Transverse colon (tissue), 4 donors: ENCODE measurements around the gene BMP7. TPM values are rescaled to one million over a fixed set of nuclear protein-coding genes. Genes with fewer than 3 reads are reported as not detected.

Source experiments
- DNase-seq: peaks from one replicate; pipeline ENCODE4 v3.0.0-alpha.2; 2019
- H3K27ac ChIP-seq, 4 donors: fragments of 200-600 bp; sonication (generic); 2 replicates each; pipeline ENCODE4 v1.5.1; 2016 to 2018; ENCODE audit warnings: inconsistent platforms in 4 of 4
- H3K27me3 ChIP-seq: fragments of 200-600 bp; sonication (generic); 2 replicates; pipeline ENCODE4 v1.5.1; 2017; ENCODE audit warnings: inconsistent platforms
- H3K36me3 ChIP-seq, 4 donors: fragments of 200-600 bp; sonication (generic); 2 replicates each; pipeline ENCODE4 v1.5.1; 2017 to 2019; ENCODE audit warnings: inconsistent platforms in 4 of 4
- H3K4me1 ChIP-seq, 4 donors: fragments of 200-600 bp; sonication (generic); 2 replicates each; pipeline ENCODE4 v1.5.1; 2017 to 2020; ENCODE audit warnings: inconsistent platforms in 4 of 4
- H3K4me3 ChIP-seq, 4 donors: fragments of 200-600 bp; sonication (generic); 1 replicate in 1 of 4; 2 replicates in 3 of 4; pipeline versions ENCODE4 v1.5.1 to v1.6.1; 2017 to 2019; ENCODE audit warnings: inconsistent platforms in 4 of 4
- H3K9me3 ChIP-seq, 2 donors: fragments of 200-600 bp; sonication (generic); 2 replicates each; pipeline ENCODE4 v1.5.1; 2017 to 2019; ENCODE audit warnings: inconsistent platforms in 2 of 2
- CTCF ChIP-seq, 5 experiments: fragments of 200-600 bp in 3 of 5; fragments of 450-650 bp in 2 of 5; sonication (generic) in 3 of 5; IDR thresholded peaks; 1 replicate in 2 of 5; 2 replicates in 3 of 5; pipeline ENCODE4 v1.5.1; 2016 to 2017; ENCODE audit warnings: antibody characterized with exemption in 5 of 5, inconsistent platforms in 3 of 5, mild to moderate bottlenecking in 2 of 5, moderate library complexity in 1 of 5
- EP300 ChIP-seq: sonication (generic); formaldehyde crosslinking; IDR thresholded peaks from one replicate; pipeline ENCODE4 v1.6.1; 2017; ENCODE audit warnings: antibody characterized with exemption, low read depth
- POLR2A ChIP-seq: fragments of 450-650 bp; IDR thresholded peaks from one replicate; pipeline ENCODE4 v1.6.1; 2016; ENCODE audit warnings: antibody characterized with exemption, mild to moderate bottlenecking, moderate library complexity
- POLR2AphosphoS5 ChIP-seq, 3 donors: sonication (generic); formaldehyde crosslinking; IDR thresholded peaks; one replicate each; pipeline ENCODE4 v1.6.1; 2016; ENCODE audit warnings: antibody characterized with exemption in 3 of 3
- WGBS, 2 donors: methylation state at CpG; one replicate each; pipeline ENCODE4 v1.1.5; 2018; ENCODE audit warnings: low coverage in 1 of 2; 5-methylcytosine and 5-hydroxymethylcytosine counted together
- in situ Hi-C, 4 donors: fragments of 200-750 bp; cut with MboI; loops; one replicate each; pipeline versions ENCODE4 v1.15.0 to v1.15.1; 2017; ENCODE audit warnings: low sequenced_read_pairs in 3 of 4, low pct_ligation_motif_present in 1 of 4, low pct_unique_long_range_greater_than_20kb in 1 of 4
- intact Hi-C: fragments of 100-400 bp; cut with DNase I; formaldehyde crosslinking; loops from one replicate; pipeline ENCODE4 v1.15.1; 2023; ENCODE audit warnings: low total_unique reads
- total RNA-seq, 4 donors: library from RNA; depleted of rRNA; stranded (reverse); fragments of >200 nt; gene quantifications; one replicate each; pipeline ENCODE4 v1.1.0, GENCODE V29; 2016

Gene BMP7
- total RNA-seq, 4 donors from 2014 or later = 1.4 to 2.2 (median 1.5) TPM; not detected in 1

DNA sequence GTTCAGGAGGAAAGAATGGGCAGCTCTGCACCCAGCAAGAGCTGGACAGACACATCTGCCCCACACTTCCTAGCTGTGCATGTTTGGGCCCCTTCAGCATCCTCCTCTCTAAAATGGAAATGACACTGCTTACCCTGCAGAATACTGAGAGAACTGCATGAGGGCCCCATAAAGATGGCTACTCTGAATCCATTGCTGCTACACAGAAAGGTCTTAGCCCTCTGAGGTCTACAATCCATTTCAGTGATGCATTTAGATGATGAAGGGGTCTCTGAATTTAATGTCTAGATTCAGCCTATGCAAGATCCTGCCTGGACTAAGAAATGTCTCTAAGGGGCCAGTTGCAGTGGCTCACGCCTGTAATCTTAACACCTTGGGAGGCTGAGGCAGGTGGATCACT, 11.3 kb downstream of the BMP7 start:
- peaks cover 0 to 4% (median 0%) of the 10 kb centered on the region in 4 donors for H3K4me1 ChIP-seq
- H3K9me3 ChIP-seq = no peaks in the 10 kb centered on the region
- H3K27me3 ChIP-seq = peaks cover 41% of the 10 kb centered on the region
- in situ Hi-C loops (no loop called here), intact Hi-C loops (no loop called here)
- no peak overlapping the region for H3K4me3 ChIP-seq
- no peaks in the 10 kb centered on the region for H3K36me3 ChIP-seq
- H3K27ac ChIP-seq = no peak overlapping the region
- no peak for DNase-seq
- WGBS, 2 donors = 90% methylated on average over 1 of the region's 1 CpG; no CpG with 5 or more reads in 1 of the 2 donors
- no peak for TF ChIP-seq EP300
- TF ChIP-seq CTCF (IDR thresholded peaks at IDR 0.05) = no peak
- no peak for TF ChIP-seq POLR2A
- no peak for TF ChIP-seq POLR2AphosphoS5 (IDR thresholded peaks at IDR 0.05)

- Histone ChIP-seq H3K4me1 (no peaks in the 10 kb centered on the region), H3K9me3 (no peaks in the 10 kb centered on the region), H3K36me3 (no peaks in the 10 kb centered on the region), H3K27me3 (peaks cover 16% of the 10 kb centered on the region), H3K27ac (no peak overlapping the region), H3K4me3 (no peak overlapping the region)
- intact Hi-C loops = no loop called here
- in situ Hi-C loops = no loop called here
- no peak for DNase-seq
- TF ChIP-seq POLR2AphosphoS5 (IDR thresholded peaks at IDR 0.05) (no peak), EP300 (no peak), POLR2A (no peak), CTCF (IDR thresholded peaks at IDR 0.05) (no peak)
- 54 to 73% methylated on average over 2 to 8 of the region's 8 CpGs for WGBS, 2 donors
Measured at GRCh38 chr20:57252559-57253162, 13.8 kb downstream of the BMP7 start.

DNA sequence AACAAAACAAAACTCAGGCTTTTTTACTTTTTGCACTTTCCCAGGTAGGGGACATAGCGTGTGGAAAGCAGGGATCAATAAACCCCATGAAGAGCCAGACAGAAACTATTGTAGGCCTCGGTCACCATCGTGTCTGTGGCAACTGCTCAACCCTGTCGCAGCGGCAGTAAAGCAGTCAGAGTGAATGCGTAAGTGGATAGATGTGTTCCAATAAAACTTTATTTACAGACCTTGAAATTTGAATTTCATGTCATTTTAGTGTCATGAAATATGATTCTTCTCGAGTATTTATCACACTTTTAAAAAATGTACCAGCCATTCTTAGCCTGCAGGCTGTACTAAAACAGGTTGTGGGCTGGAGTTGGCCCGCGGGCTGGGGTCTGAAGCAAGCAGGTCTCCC, 14.5 kb downstream of the BMP7 start:
- WGBS, 2 donors = 60 to 86% methylated on average over 3 to 9 of the region's 9 CpGs
- no peak overlapping the region for H3K4me3 ChIP-seq
- H3K36me3 ChIP-seq = no peaks in the 10 kb centered on the region
- no peaks in the 10 kb centered on the region for H3K4me1 ChIP-seq
- H3K9me3 ChIP-seq = no peaks in the 10 kb centered on the region
- no peak overlapping the region for H3K27ac ChIP-seq
- H3K27me3 ChIP-seq = peaks cover 11% of the 10 kb centered on the region
- no peak for TF ChIP-seq EP300
- TF ChIP-seq POLR2A = no peak
- TF ChIP-seq POLR2AphosphoS5 (IDR thresholded peaks at IDR 0.05) = no peak
- TF ChIP-seq CTCF (IDR thresholded peaks at IDR 0.05) = no peak
- intact Hi-C loops (no loop called here), in situ Hi-C loops (no loop called here)
- no peak for DNase-seq

- TF ChIP-seq CTCF (IDR thresholded peaks at IDR 0.05) (no peak), POLR2AphosphoS5 (IDR thresholded peaks at IDR 0.05) (no peak), EP300 (no peak), POLR2A (no peak)
- intact Hi-C loops = no loop called here
Measured at GRCh38 chr20:57251344-57251743, 15.1 kb downstream of the BMP7 start.

More at GRCh38 chr20:57251344-57251743, 15.1 kb downstream of the BMP7 start:
- Histone ChIP-seq H3K9me3 (no peaks in the 10 kb centered on the region), H3K27ac (no peak overlapping the region), H3K4me3 (no peak overlapping the region), H3K36me3 (no peaks in the 10 kb centered on the region), H3K4me1 (no peaks in the 10 kb centered on the region), H3K27me3 (peaks cover 6% of the 10 kb centered on the region)
- no peak for DNase-seq
- 51% methylated on average over 7 of the region's 7 CpGs; no CpG with 5 or more reads in 1 of the 2 donors for WGBS, 2 donors
- in situ Hi-C loops = no loop called here
